Posterior cingulate gyrus (tissue), 11 donors: ENCODE results near the gene CCNL1.
"Not testable (repeated sequence)": the region's sequence is repeated elsewhere in the genome, so short reads cannot be mapped to it uniquely, and the experiment has no call there.

ENCODE experiments used
- DNase-seq, 10 donors: peaks; one replicate each; pipeline versions ENCODE4 v3.0.0 to v3.0.0-alpha.2; 2020 to 2021; ENCODE audit warnings: mixed read lengths in 3 of 10
- intact Hi-C: fragments of 100-400 bp; cut with DNase I; formaldehyde crosslinking; loops from one replicate; pipeline ENCODE4 v1.15.1; 2023

The CCNL1 gene

GRCh38 chr3:157111518-157111917 is 48.4 kb downstream of the CCNL1 start:
- intact Hi-C loops = no loop called here
- no peak for DNase-seq

DNA sequence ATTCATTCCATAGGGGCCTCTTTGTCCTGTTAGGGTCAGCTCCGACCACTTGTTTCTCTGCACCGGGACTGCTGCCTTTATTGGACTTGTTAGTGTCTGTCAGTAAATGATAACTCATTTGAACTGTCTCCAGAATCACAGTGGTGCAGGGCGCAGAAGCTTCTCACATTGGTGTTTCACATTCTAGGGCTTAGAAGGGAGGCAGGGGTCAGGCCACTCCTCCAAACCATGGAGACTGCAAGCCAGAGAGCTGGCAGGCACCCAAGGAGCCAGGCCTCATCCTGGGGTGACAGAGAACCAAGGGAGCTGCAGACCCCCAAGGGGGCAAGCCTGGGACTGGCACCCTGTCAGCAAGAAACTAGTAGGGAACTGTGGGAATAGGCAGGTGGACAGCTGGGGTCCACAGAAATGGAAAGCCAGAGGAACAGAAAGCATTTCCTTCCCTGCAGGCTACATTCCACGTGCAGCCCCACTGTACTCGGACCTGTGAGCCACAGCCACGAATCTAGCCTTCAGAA is 49.1 kb downstream of the CCNL1 start:
- intact Hi-C loops = no loop called here
- DNase-seq = no peak

DNA sequence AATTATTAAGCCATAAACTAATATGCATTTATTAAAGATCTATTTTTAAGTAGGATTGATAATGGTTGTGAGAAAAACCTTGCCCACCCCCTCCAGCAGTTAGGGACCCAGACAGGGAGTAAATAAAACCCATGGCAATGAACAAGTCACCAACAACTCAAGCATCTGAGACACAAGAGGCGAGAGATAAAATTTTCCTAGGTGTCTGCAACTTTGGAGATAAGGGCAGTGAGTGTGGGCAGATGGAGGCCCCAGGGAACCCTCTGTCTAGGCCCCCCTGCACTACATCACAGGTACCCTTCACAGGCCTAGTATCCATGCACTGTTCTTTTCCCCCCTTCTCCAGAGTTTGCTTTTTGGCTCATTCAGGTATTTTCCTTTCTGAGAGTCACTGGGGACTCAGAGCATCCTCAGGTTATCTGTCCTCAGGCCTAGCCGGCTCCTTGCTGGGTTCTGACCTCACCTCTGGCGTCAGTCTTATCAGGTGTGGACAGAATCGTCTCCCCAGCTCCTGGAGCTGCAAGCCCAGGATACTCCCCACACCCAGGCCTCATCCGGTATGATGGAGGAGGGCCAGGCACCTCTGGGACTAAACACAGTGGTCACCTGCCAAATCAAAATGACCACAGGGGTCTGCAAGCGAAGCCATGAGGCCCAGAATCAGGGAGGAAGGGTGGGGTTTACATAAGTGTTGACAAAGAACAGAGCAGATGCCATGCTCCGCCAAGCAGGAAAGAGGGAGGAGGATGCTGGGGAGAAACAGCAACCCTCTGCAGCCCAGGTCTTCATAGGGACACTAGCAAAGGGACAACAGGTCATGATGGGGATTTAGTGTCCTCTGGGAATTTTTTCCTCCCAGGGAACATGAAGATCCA is 50.4 kb downstream of the CCNL1 start:
- intact Hi-C loops = no loop called here
- DNase-seq = no peak

- intact Hi-C loops = no loop called here
- DNase-seq = no peak
Observed at GRCh38 chr3:157107644-157108133, 52.3 kb downstream of the CCNL1 start.

DNA sequence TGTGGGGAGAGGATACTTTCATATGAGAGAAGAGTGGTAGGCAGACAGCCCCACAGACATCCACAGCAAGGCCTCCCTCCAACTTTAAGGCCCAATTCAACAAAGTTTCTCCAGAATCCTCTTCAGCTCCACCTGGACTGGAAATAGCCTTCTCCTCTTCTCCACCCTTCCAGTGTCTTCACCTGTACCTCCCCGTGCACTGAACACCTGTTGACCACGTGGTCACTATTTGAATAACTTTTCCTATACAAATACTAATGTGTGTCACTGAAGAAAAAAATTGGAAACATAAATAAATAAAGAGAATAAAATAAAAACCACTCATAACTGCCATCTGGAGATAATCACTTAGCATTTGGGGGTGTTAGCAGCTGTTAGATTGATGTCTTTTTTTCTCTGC is 52.9 kb downstream of the CCNL1 start:
- DNase-seq = no peak
- intact Hi-C loops = no loop called here

GRCh38 chr3:157104928-157105652 is 54.9 kb downstream of the CCNL1 start:
- no peak for DNase-seq
- intact Hi-C loops = no loop called here

- DNase-seq = no peak
- intact Hi-C loops = no loop called here
Observed at GRCh38 chr3:157104521-157104920, 55.4 kb downstream of the CCNL1 start.

GRCh38 chr3:157103860-157104259 is 56.1 kb downstream of the CCNL1 start:
- no peak for DNase-seq
- intact Hi-C loops = no loop called here

DNA sequence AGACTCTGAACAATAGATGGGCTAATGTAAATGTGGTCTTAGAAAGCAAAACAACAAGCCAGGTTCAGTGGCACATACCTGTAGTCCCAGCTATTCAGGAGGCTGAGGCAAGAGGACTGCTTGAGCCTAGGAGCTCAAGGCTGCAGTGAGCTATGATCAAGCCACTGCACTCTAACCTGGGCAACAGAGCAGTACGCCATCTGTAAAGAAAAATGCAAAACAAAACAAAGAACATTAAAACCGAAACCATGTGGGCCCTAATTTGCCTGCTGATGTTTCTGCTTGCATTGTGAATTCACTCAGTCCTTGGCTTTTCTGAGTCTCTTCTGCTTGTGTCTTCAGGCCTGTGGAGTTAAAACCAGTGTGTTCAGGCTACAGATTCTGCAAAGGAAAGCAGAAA is 56.7 kb downstream of the CCNL1 start:
- intact Hi-C loops = no loop called here
- DNase-seq = no peak

DNA sequence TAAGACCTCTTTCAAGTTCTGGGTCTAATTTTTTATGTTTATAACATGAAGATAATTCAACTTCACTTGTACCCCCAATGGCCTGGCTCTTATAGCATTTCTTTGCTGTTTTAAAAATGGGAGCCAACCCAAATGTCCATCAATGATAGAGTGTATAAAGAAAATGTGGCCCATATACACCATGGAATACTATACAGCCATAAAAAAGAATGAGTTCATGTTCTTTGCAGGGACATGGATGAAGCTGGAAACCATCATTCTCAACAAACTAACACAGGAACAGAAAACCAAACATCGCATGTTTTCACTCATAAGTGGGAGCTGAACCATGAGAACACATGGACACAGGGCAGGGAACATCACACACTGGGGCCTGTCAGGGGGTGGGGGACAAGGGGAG is 57.4 kb downstream of the CCNL1 start:
- DNase-seq, intact Hi-C loops: not testable (repeated sequence)

GRCh38 chr3:157102098-157102497 is 57.8 kb downstream of the CCNL1 start:
- intact Hi-C loops = no loop called here
- no peak for DNase-seq

DNA sequence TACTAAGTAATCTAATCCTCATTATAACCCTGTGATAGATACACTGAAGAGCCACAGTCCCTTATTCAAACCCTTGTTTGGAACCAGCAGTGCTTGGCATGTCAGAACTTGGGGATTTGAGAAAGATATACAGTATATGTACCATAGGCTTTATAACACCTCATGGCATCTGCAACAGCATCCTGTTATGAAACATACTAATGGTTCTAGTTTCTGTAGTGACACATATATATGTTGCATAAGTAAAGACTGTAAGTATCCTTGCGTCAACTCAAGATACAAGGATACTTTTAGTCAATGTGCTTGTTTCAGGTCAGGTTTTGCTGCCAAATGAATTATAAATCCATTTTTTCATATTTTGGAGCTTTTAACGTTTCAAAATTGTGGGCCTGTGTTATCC is 58.5 kb downstream of the CCNL1 start:
- intact Hi-C loops = no loop called here
- DNase-seq = no peak

DNA sequence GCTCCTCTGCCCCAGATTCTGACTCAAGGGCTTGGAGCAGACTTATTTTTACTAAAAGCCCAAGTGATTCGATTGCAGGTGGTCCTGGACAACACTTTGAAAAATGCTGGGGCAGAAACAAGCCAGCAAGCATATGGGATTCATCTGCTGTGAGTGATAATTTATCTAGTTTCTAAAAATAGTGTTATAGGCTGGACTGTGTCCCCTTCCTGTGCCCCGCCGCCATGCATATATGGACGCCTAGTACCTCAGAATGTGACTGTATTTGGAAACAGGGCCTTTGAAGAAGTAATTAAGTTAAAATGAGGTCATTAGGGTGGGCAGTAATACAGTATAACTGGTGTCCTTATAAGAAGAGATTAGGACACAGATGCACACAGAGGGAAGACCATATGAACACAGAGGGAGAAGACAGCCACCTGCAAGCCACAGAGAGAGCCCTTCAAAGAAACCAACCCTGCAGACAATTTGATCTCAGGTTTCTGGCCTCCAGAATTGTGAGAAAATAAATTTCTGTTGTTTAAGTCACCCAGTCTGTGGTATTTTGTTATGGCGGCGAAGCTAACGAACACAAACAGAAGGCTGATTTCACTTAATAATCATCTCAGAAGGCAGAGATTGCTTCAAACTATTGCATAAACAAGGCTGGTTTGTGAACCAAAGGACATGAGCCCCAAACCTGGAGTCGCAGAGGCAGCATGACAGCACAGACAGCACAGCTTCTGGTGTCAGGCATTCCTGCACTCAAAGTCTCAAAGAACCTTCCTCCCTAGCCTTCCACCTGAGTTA is 59.1 kb downstream of the CCNL1 start:
- DNase-seq = no peak
- intact Hi-C loops = no loop called here

GRCh38 chr3:157100096-157100477 is 59.9 kb downstream of the CCNL1 start:
- intact Hi-C loops = no loop called here
- peak in 1 of 10 donors; percentile 63 for DNase-seq

- peak in 2 of 10 donors; percentile 72 to 82 for DNase-seq
- intact Hi-C loops = no loop called here
Observed at GRCh38 chr3:157099326-157100095, 60.4 kb downstream of the CCNL1 start.

DNA sequence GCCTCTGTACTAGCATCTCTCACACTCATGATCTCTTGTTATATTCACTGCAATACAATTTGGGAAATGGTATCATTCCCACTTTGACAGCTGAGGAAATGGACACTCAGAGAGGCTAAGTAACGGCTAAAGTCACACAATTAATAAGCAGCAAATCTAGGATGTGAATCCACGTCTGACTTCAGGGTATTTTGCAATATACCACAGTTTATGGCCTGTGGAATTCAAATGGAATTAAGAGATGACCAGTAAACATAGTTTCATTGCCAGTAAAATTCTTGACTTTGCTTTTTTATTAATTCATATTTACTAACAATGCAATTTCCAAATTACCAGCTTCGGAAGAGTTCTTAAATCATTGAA is 61.1 kb downstream of the CCNL1 start:
- intact Hi-C loops = no loop called here
- no peak for DNase-seq

GRCh38 chr3:157098121-157098822 is 61.7 kb downstream of the CCNL1 start:
- no peak for DNase-seq
- intact Hi-C loops = no loop called here
